GM08714 (cell line): ENCODE data around the gene KBTBD8.

Experiments
- H3K4me3 ChIP-seq: fragments of 200-500 bp; sonication (Bioruptor generic); 2 replicates; pipeline ENCODE4 v1.5.1; 2014; ENCODE audit warnings: mild to moderate bottlenecking, low read length, inconsistent platforms
- ZNF274 ChIP-seq: IDR thresholded peaks from 2 replicates; pipeline ENCODE4 v1.6.1; 2012; ENCODE audit warnings: mild to moderate bottlenecking, low read depth, low read length

The KBTBD8 gene

GRCh38 chr3:67033079-67033478, 35.0 kb downstream of the KBTBD8 start:
- no peak overlapping the region for H3K4me3 ChIP-seq
- no peak for TF ChIP-seq ZNF274

DNA sequence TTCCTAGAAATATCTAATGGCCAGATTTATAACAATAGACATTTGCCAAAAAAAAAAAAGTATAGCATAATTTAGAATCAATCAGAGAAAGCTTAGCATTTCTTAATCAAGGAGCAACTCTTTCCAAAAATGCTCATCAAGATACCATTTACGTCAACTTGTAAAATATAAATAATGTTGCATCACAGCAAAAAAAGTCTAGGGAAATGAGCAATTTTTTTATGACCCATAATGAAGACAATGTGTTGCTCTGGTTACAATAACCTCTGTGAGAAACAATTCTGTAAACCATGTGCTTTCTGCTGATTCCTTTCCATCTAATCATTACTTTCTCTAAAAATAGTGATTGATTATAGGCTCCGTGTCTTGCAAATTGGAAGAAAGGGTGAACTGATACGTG, 36.3 kb downstream of the KBTBD8 start:
- H3K4me3 ChIP-seq, result no peak overlapping the region
- TF ChIP-seq ZNF274, result no peak

- H3K4me3 ChIP-seq, result no peak overlapping the region
- TF ChIP-seq ZNF274, result no peak
These were observed 39.5 kb downstream of the KBTBD8 start for GRCh38 chr3:67037615-67038014.

DNA sequence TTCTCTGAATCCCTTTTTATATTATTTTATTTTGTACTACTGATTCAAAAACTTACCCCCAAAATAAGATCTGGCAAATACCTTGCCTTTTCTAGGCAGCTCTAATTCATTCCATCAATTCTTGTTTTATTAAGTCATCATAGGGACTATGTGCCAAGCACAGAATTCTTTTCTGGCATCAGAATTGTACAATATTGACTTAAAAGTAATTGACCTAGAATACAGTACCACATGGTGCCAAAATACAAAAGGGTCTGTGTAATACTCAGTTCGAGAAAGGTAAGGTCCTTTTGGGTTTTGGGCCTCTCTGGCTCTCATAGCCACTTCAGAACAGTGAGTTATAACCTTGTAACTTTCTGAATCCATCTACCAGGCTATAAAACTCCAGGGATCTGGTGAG, 46.2 kb downstream of the KBTBD8 start:
- TF ChIP-seq ZNF274, result no peak
- no peak overlapping the region for H3K4me3 ChIP-seq

GRCh38 chr3:67044955-67045354, 46.8 kb downstream of the KBTBD8 start:
- no peak for TF ChIP-seq ZNF274
- H3K4me3 ChIP-seq, result no peak overlapping the region

DNA sequence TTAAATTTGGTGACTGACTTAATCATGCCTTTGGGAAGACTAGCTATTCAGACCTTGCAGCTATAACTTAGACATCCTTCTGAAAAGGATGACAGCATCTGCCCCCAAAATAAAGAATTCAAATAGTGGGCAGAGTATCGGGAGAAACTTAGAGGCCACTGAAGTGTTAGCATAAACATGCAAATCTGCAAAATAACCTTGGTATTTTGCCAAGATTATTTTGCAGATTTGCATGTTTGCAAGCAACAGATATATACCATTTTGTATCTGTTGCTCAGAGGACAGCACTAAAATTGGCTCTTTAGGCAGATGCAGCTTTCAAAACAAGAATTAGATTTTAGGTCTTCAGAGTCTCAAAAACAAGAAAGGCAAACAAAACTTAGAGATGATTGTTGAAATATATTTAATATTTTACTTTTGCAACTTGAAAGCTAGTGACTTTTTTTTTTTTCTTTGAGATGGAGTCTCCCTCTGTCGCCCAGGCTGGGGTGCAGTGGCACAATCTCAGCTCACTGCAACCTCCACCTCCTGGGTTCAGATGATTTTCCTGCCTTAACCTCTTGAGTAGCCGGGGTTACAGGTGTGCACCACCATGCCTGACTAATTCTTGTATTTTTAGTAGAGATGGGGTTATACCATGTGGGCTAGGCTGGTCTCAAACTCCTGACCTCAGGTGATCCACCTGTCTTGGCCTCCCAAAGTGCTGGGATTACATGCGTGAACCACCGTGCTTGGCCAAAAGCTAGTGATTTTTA, 47.8 kb downstream of the KBTBD8 start:
- no peak for TF ChIP-seq ZNF274
- H3K4me3 ChIP-seq, result no peak overlapping the region

GRCh38 chr3:67047051-67047450, 48.9 kb downstream of the KBTBD8 start:
- no peak overlapping the region for H3K4me3 ChIP-seq
- no peak for TF ChIP-seq ZNF274

DNA sequence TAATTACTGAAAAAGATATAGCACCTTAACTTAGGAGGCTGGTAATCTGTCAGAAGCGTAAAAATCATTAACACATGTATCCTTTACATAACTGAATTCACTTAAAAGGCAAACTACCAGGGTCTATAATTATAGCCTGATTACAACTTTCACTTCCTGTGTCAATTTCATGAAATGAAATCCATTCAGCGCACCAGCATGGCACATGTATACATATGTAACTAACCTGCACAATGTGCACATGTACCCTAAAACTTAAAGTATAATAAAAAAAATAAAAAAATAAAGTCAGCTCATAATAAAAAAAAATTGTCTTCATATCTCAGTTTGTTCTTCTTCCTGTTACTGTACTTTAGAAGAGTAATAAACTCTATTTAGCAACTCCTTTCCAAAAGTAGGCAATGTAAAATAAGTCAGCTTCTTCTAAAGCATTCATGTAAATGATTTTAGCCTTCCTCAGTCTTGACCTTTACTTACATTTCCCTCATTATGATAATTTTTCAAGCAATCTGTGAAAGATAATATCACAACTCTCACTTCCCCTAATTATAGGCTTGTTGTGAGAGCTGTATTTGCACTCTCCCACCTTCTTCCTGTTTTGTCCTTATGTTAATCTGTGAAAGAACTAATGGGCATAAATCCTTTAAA, 50.1 kb downstream of the KBTBD8 start:
- TF ChIP-seq ZNF274, result no peak
- no peak overlapping the region; the same call in 1 of the 2 replicates for H3K4me3 ChIP-seq

DNA sequence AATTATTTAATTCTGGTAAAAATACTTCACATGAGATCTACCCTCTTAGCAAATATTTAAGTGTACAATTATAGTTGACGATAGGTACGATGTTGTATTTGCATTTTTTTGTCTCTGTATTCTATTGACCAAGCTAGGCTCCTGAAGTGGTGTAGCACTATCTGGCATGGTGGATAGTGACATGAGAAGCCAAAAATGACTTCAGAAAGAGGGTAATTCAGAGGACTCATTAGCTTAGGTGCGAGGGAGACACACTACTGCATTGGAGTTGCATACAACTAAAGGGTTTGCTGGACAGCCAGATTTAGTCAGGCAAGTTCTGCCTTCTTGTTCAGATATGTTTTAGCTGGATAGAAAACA, 50.6 kb downstream of the KBTBD8 start:
- no peak for TF ChIP-seq ZNF274

DNA sequence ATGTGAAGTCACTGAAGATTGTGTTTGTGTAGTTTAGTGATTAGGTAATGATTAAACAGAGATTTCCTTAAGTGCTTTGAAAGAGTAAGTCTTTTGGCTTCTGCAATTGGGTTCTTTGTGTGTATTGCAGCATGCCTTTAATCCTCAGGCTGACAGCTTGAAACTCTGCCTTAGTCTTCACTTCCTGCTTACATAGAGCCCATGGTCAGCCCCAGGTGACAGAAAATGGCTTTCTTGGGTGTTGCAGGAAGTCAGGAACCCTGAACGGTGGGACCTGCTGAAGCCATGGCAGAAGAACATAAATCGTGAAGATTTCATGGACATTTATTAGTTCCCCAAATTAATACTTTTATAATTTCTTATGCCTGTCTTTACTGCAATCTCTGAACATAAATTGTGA, 61.3 kb downstream of the KBTBD8 start:
- TF ChIP-seq ZNF274, result no peak
- no peak overlapping the region for H3K4me3 ChIP-seq

More for the DNA sequence above, 50.6 kb downstream of the KBTBD8 start:
- H3K4me3 ChIP-seq, result no peak overlapping the region
